ENCODE results near the gene PADI2. TPM values are rescaled to one million over a fixed set of nuclear protein-coding genes. Genes with fewer than 3 reads are reported as not detected.

Gene PADI2
- total and polyA plus RNA-seq, 9 of the 15 experiments (the other 6 are each of a cell fraction or from before 2014, with no cell fraction given), result 0.01 to 0.11 (median 0.01) TPM; not detected in 5

DNA sequence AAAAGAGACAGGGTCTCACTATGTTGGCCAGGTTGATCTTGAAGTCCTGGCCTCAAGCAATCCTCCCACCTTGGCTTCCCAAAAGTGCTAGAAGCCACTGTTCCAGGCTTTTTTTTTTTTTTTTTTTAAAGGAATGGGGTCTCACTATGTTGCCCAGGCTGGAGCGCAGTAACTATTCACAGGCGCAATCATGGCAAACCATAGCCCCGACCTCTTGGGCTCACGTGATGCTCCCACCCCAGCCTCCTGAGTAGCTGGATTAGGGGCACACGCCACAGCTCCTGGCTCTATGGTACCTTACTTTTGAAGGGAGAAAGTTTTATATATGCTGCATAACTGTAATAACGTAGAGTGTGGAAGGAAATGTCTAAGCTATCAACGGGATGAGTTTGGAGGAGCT lies 101.8 kb downstream of the PADI2 start:
- no peaks in the 10 kb centered on the region for H4K20me1 ChIP-seq (replicated peaks; ENCODE audit: control insufficient read depth, insufficient read depth, low read length)
- no peak overlapping the region for H3K27ac ChIP-seq (ENCODE audit: extremely low read depth, low read depth, low read length)
- TF ChIP-seq RBM25 (IDR thresholded peaks at IDR 0.05; ENCODE audit: low read depth, low read length, severe bottlenecking) (peak; percentile 52), SNRNP70 (optimal IDR thresholded peaks at IDR 0.05; ENCODE audit: low read depth, low read length) (no peak), POLR2AphosphoS2 (IDR thresholded peaks at IDR 0.05; ENCODE audit: low read length) (peak; percentile 61; the same call in 1 of the 2 replicates), TAL1 (IDR thresholded peaks at IDR 0.05) (no peak), ZNF121 (CRISPR knock-in tag; conservative IDR thresholded peaks at IDR 0.05) (peak; percentile 96)
- H3K36me3 ChIP-seq (ENCODE audit: control insufficient read depth, insufficient read depth, low read length), result peaks cover 46% of the 10 kb centered on the region
- no TSS peak for BruUV-seq (replicated peaks)
- no peak overlapping the region for H3K9ac ChIP-seq (ENCODE audit: insufficient read depth in 1 of 2, low read depth in 2 of 2, low read length in 2 of 2)
- no peaks in the 10 kb centered on the region for H3K9me3 ChIP-seq (replicated peaks; ENCODE audit: control insufficient read depth, insufficient read depth, low read depth, low read length)
- in situ Hi-C loops (cut with MboI), result no loop called here
- POLR2A ChIA-PET, result no interaction called here
- 92% methylated on average over 7 of the region's 7 CpGs for WGBS (ENCODE audit: insufficient coverage, low coverage, missing lambda C conversion rate)
- CTCF ChIA-PET (ENCODE audit: low intra/inter-chr PET ratio), result no interaction called here
- no peaks in the 10 kb centered on the region for H3K9me1 ChIP-seq (ENCODE audit: control insufficient read depth, insufficient read depth, low read length)
- no peak overlapping the region for H3K4me2 ChIP-seq (ENCODE audit: insufficient read depth, low read length)
- H2AFZ ChIP-seq (ENCODE audit: low read depth, low read length), result no peak overlapping the region
- DNase-seq (ENCODE audit: extremely low read depth in 1 of 4, low spot score in 3 of 4) (no peak), FAIRE-seq (no peak), ATAC-seq (no peak)
- H3K27me3 ChIP-seq (ENCODE audit: control insufficient read depth in 2 of 2, insufficient read depth in 2 of 2, low read length in 2 of 2), result no peaks in the 10 kb centered on the region
- H3K4me1 ChIP-seq (replicated peaks in 1 of 2; ENCODE audit: control insufficient read depth in 2 of 2, insufficient read depth in 2 of 2, low read length in 2 of 2), result peaks cover 7 to 23% of the 10 kb centered on the region in 2 experiments
- no peaks in the 10 kb centered on the region for H3K79me2 ChIP-seq (ENCODE audit: control insufficient read depth, insufficient read depth, low read length)
- H3K4me3 ChIP-seq, result no peak overlapping the region
- intact Hi-C loops (cut with micrococcal nuclease), result no loop called here

Other genes with a start within 250 kb of the PADI2 start
Only the 7 nearest of the 8 such genes appear.
- gene CROCC, start 197.5 kb downstream of the PADI2 start, total RNA-seq (2014; rRNA removed), result 6.3 and 9.7 TPM in 2 replicates
- gene CROCC, start 197.5 kb downstream of the PADI2 start, total RNA-seq (2014; rRNA removed; fragmentation: Illumina TruSeq; extraction: Trizol), result 1.9 and 3.0 TPM in 2 replicates
- gene CROCC, start 197.5 kb downstream of the PADI2 start, total RNA-seq (2015; rRNA removed; fragmentation: Illumina TruSeq; extraction: Trizol), result 7.3 and 7.6 TPM in 2 replicates
- 9.3 and 10.4 TPM in 2 replicates for gene CROCC, start 197.5 kb downstream of the PADI2 start, total RNA-seq (2021)
- 8.6 and 15.2 TPM in 2 replicates for gene CROCC, start 197.5 kb downstream of the PADI2 start, polyA plus RNA-seq (2011; rRNA removed)
- 7.8 and 8.4 TPM in 2 replicates for gene CROCC, start 197.5 kb downstream of the PADI2 start, polyA plus RNA-seq (2014; fragmentation: Illumina TruSeq; extraction: Trizol)
- gene CROCC, start 197.5 kb downstream of the PADI2 start, polyA plus RNA-seq (2014; fragmentation: Nextera tagmentation; extraction: Ambion mirVana), result under 1 TPM; 0.17 TPM
- gene CROCC, start 197.5 kb downstream of the PADI2 start, polyA plus RNA-seq (2014; rRNA removed), result 14.4 and 15.4 TPM in 2 replicates
- gene MFAP2, start 138.8 kb downstream of the PADI2 start, total RNA-seq (2014; rRNA removed), result not detected in 2 replicates
- not detected in 2 replicates for gene MFAP2, start 138.8 kb downstream of the PADI2 start, total RNA-seq (2014; rRNA removed; fragmentation: Illumina TruSeq; extraction: Trizol)
- not detected in 2 replicates for gene MFAP2, start 138.8 kb downstream of the PADI2 start, total RNA-seq (2015; rRNA removed; fragmentation: Illumina TruSeq; extraction: Trizol)
- gene MFAP2, start 138.8 kb downstream of the PADI2 start, total RNA-seq (2021), result 0.31 TPM in 1 of 2 replicates, not detected in the other
- gene MFAP2, start 138.8 kb downstream of the PADI2 start, polyA plus RNA-seq (2011; rRNA removed), result not detected in 2 replicates
- gene MFAP2, start 138.8 kb downstream of the PADI2 start, polyA plus RNA-seq (2014; fragmentation: Illumina TruSeq; extraction: Trizol), result 0.18 TPM in 1 of 2 replicates, not detected in the other
- gene MFAP2, start 138.8 kb downstream of the PADI2 start, polyA plus RNA-seq (2014; fragmentation: Nextera tagmentation; extraction: Ambion mirVana), result not detected
- gene MFAP2, start 138.8 kb downstream of the PADI2 start, polyA plus RNA-seq (2014; rRNA removed), result not detected in 2 replicates
- 23.9 and 40.2 TPM in 2 replicates for gene ATP13A2, start 107.5 kb downstream of the PADI2 start, total RNA-seq (2014; rRNA removed)
- gene ATP13A2, start 107.5 kb downstream of the PADI2 start, total RNA-seq (2014; rRNA removed; fragmentation: Illumina TruSeq; extraction: Trizol), result 7.8 and 9.9 TPM in 2 replicates
- 15.5 and 16.3 TPM in 2 replicates for gene ATP13A2, start 107.5 kb downstream of the PADI2 start, total RNA-seq (2015; rRNA removed; fragmentation: Illumina TruSeq; extraction: Trizol)
- 48.3 and 56.3 TPM in 2 replicates for gene ATP13A2, start 107.5 kb downstream of the PADI2 start, total RNA-seq (2021)
- gene ATP13A2, start 107.5 kb downstream of the PADI2 start, polyA plus RNA-seq (2011; rRNA removed), result 10.5 and 27.2 TPM in 2 replicates
- gene ATP13A2, start 107.5 kb downstream of the PADI2 start, polyA plus RNA-seq (2014; fragmentation: Illumina TruSeq; extraction: Trizol), result 22.0 and 35.5 TPM in 2 replicates
- under 1 TPM; 0.36 to 0.45 TPM for gene ATP13A2, start 107.5 kb downstream of the PADI2 start, polyA plus RNA-seq (2014; fragmentation: Nextera tagmentation; extraction: Ambion mirVana)
- gene ATP13A2, start 107.5 kb downstream of the PADI2 start, polyA plus RNA-seq (2014; rRNA removed), result 26.3 and 28.5 TPM in 2 replicates
- gene SDHB, start 65.4 kb downstream of the PADI2 start, total RNA-seq (2014; rRNA removed), result 351 and 360 TPM in 2 replicates
- 396 and 465 TPM in 2 replicates for gene SDHB, start 65.4 kb downstream of the PADI2 start, total RNA-seq (2014; rRNA removed; fragmentation: Illumina TruSeq; extraction: Trizol)
- 365 and 377 TPM in 2 replicates for gene SDHB, start 65.4 kb downstream of the PADI2 start, total RNA-seq (2015; rRNA removed; fragmentation: Illumina TruSeq; extraction: Trizol)
- gene SDHB, start 65.4 kb downstream of the PADI2 start, total RNA-seq (2021), result 263 and 299 TPM in 2 replicates
- 453 and 554 TPM in 2 replicates for gene SDHB, start 65.4 kb downstream of the PADI2 start, polyA plus RNA-seq (2011; rRNA removed)
- gene SDHB, start 65.4 kb downstream of the PADI2 start, polyA plus RNA-seq (2014; fragmentation: Illumina TruSeq; extraction: Trizol), result 373 and 453 TPM in 2 replicates
- 100 to 1,000 TPM; 207 to 339 TPM for gene SDHB, start 65.4 kb downstream of the PADI2 start, polyA plus RNA-seq (2014; fragmentation: Nextera tagmentation; extraction: Ambion mirVana)
- 390 and 400 TPM in 2 replicates for gene SDHB, start 65.4 kb downstream of the PADI2 start, polyA plus RNA-seq (2014; rRNA removed)
- gene PADI1, start 85.7 kb upstream of the PADI2 start, total RNA-seq (2014; rRNA removed), result not detected in 2 replicates
- not detected in 2 replicates for gene PADI1, start 85.7 kb upstream of the PADI2 start, total RNA-seq (2014; rRNA removed; fragmentation: Illumina TruSeq; extraction: Trizol)
- gene PADI1, start 85.7 kb upstream of the PADI2 start, total RNA-seq (2015; rRNA removed; fragmentation: Illumina TruSeq; extraction: Trizol), result not detected in 2 replicates
- gene PADI1, start 85.7 kb upstream of the PADI2 start, total RNA-seq (2021), result not detected in 2 replicates
- gene PADI1, start 85.7 kb upstream of the PADI2 start, polyA plus RNA-seq (2011; rRNA removed), result not detected in 2 replicates
- gene PADI1, start 85.7 kb upstream of the PADI2 start, polyA plus RNA-seq (2014; fragmentation: Illumina TruSeq; extraction: Trizol), result not detected in 2 replicates
- gene PADI1, start 85.7 kb upstream of the PADI2 start, polyA plus RNA-seq (2014; fragmentation: Nextera tagmentation; extraction: Ambion mirVana), result not detected
- gene PADI1, start 85.7 kb upstream of the PADI2 start, polyA plus RNA-seq (2014; rRNA removed), result not detected in 2 replicates
- not detected in 2 replicates for gene PADI3, start 129.6 kb upstream of the PADI2 start, total RNA-seq (2014; rRNA removed)
- not detected in 2 replicates for gene PADI3, start 129.6 kb upstream of the PADI2 start, total RNA-seq (2014; rRNA removed; fragmentation: Illumina TruSeq; extraction: Trizol)
- not detected in 2 replicates for gene PADI3, start 129.6 kb upstream of the PADI2 start, total RNA-seq (2015; rRNA removed; fragmentation: Illumina TruSeq; extraction: Trizol)
- not detected in 2 replicates for gene PADI3, start 129.6 kb upstream of the PADI2 start, total RNA-seq (2021)
- gene PADI3, start 129.6 kb upstream of the PADI2 start, polyA plus RNA-seq (2011; rRNA removed), result not detected in 2 replicates
- not detected in 2 replicates for gene PADI3, start 129.6 kb upstream of the PADI2 start, polyA plus RNA-seq (2014; fragmentation: Illumina TruSeq; extraction: Trizol)
- gene PADI3, start 129.6 kb upstream of the PADI2 start, polyA plus RNA-seq (2014; fragmentation: Nextera tagmentation; extraction: Ambion mirVana), result not detected
- gene PADI3, start 129.6 kb upstream of the PADI2 start, polyA plus RNA-seq (2014; rRNA removed), result not detected in 2 replicates
- gene PADI4, start 188.7 kb upstream of the PADI2 start, total RNA-seq (2014; rRNA removed), result not detected in 2 replicates
- gene PADI4, start 188.7 kb upstream of the PADI2 start, total RNA-seq (2014; rRNA removed; fragmentation: Illumina TruSeq; extraction: Trizol), result not detected in 2 replicates
- not detected in 2 replicates for gene PADI4, start 188.7 kb upstream of the PADI2 start, total RNA-seq (2015; rRNA removed; fragmentation: Illumina TruSeq; extraction: Trizol)
- 0.33 TPM in 1 of 2 replicates, not detected in the other for gene PADI4, start 188.7 kb upstream of the PADI2 start, total RNA-seq (2021)
- gene PADI4, start 188.7 kb upstream of the PADI2 start, polyA plus RNA-seq (2011; rRNA removed), result 0.09 TPM in 1 of 2 replicates, not detected in the other
- not detected in 2 replicates for gene PADI4, start 188.7 kb upstream of the PADI2 start, polyA plus RNA-seq (2014; fragmentation: Illumina TruSeq; extraction: Trizol)
- under 1 TPM in 1 of 2 experiments, not detected in 1; 0.22 TPM for gene PADI4, start 188.7 kb upstream of the PADI2 start, polyA plus RNA-seq (2014; fragmentation: Nextera tagmentation; extraction: Ambion mirVana)
- not detected in 2 replicates for gene PADI4, start 188.7 kb upstream of the PADI2 start, polyA plus RNA-seq (2014; rRNA removed)